Endothelial cell of umbilical vein (primary cell): Measurements from ENCODE around the gene LONP2. TPM values are rescaled to one million over a fixed set of nuclear protein-coding genes. Genes with fewer than 3 reads are reported as not detected.

Experiments used
- BruUV-seq: library from RNA; stranded (reverse); fragments of 400-500 nt; replicated peaks from 2 replicates; lab custom pipeline; 2021; lab: Mats Ljungman, UMichigan
- CTCF ChIA-PET: fragments of 300-600, 350-600 bp; sonication (Branson Sonifier 250); formaldehyde crosslinking; loops from one replicate; lab custom pipeline; 2021; ENCODE audit warnings: antibody characterized with exemption, inconsistent platforms; lab: Charles Lee
- POLR2A ChIA-PET: fragments of 300-600, 350-600 bp; sonication (Branson Sonifier 250); formaldehyde crosslinking; loops from one replicate; lab custom pipeline; 2021; ENCODE audit warnings: antibody characterized with exemption, inconsistent platforms; lab: Charles Lee
- DNase-seq: peaks from one replicate; pipeline ENCODE4 v3.0.0-alpha.2; 2011; ENCODE audit warnings: low read depth, low spot score
- FAIRE-seq: peaks from 2 replicates; lab custom pipeline; 2011; peaks lifted over from hg19 to GRCh38; lab: Jason Lieb, UNC
- H2AFZ ChIP-seq: 2 replicates; pipeline ENCODE4 v1.6.0; 2012; ENCODE audit warnings: low read depth, low read length, control low read depth, inconsistent platforms
- H3K27ac ChIP-seq: 2 replicates; pipeline ENCODE4 v1.5.1; 2011; ENCODE audit warnings: low read depth, mild to moderate bottlenecking, control low read depth, low read length, moderate library complexity; ENCODE audit not compliant: insufficient read depth
- H3K27me3 ChIP-seq, 2 experiments: 2 replicates each; pipeline versions ENCODE4 v1.6.0 to v1.6.1; 2011; ENCODE audit warnings: low read length in 2 of 2, mixed read lengths in 1 of 2; ENCODE audit not compliant: control insufficient read depth in 2 of 2, insufficient read depth in 2 of 2
- H3K36me3 ChIP-seq, 2 experiments: 2 replicates in 1 of 2; 3 replicates in 1 of 2; pipeline ENCODE4 v1.5.1; 2011; ENCODE audit warnings: low read length in 2 of 2, mild to moderate bottlenecking in 1 of 2, moderate library complexity in 1 of 2; ENCODE audit not compliant: control insufficient read depth in 2 of 2, insufficient read depth in 2 of 2; ENCODE audit errors: extremely low read depth in 1 of 2
- H3K4me1 ChIP-seq: 3 replicates; pipeline ENCODE4 v1.5.1; 2011; ENCODE audit warnings: mild to moderate bottlenecking, low read length; ENCODE audit not compliant: control insufficient read depth, insufficient read depth; ENCODE audit errors: extremely low read depth
- H3K4me2 ChIP-seq: 2 replicates; pipeline ENCODE4 v1.6.1; 2011; ENCODE audit warnings: low read length, control low read depth, mixed read lengths; ENCODE audit not compliant: insufficient read depth
- H3K4me3 ChIP-seq, 3 experiments: fragments of 200-600 bp in 1 of 3; sonication (generic), shearing (Covaris generic) in 1 of 3; replicated peaks in 1 of 3; 2 replicates each; pipeline ENCODE4 v1.5.1; 2011 to 2016; ENCODE audit warnings: control low read depth in 3 of 3, low read length in 3 of 3, mild to moderate bottlenecking in 2 of 3, inconsistent platforms in 1 of 3, low read depth in 1 of 3, moderate library complexity in 1 of 3; ENCODE audit not compliant: insufficient read depth in 1 of 3
- H3K79me2 ChIP-seq: 2 replicates; pipeline ENCODE4 v1.6.0; 2012; ENCODE audit warnings: low read length, inconsistent platforms; ENCODE audit not compliant: control insufficient read depth, insufficient read depth
- H3K9ac ChIP-seq: replicated peaks from 2 replicates; pipeline ENCODE3; 2011; ENCODE audit warnings: low read length, control low read depth; ENCODE audit not compliant: insufficient read depth; ENCODE audit errors: extremely low read depth
- H3K9me1 ChIP-seq: replicated peaks from 3 replicates; pipeline ENCODE4 v1.6.0; 2011; ENCODE audit warnings: mild to moderate bottlenecking, low read length; ENCODE audit not compliant: control insufficient read depth, insufficient read depth; ENCODE audit errors: extremely low read depth
- H3K9me3 ChIP-seq: replicated peaks from 2 replicates; pipeline ENCODE4 v1.5.1; 2012; ENCODE audit warnings: low read length, inconsistent platforms; ENCODE audit not compliant: control insufficient read depth, insufficient read depth
- H4K20me1 ChIP-seq: replicated peaks from 2 replicates; pipeline ENCODE3; 2011; ENCODE audit warnings: mild to moderate bottlenecking, low read length; ENCODE audit not compliant: control insufficient read depth, insufficient read depth; ENCODE audit errors: extremely low read depth
- EZH2 ChIP-seq: IDR thresholded peaks from 2 replicates; pipeline ENCODE4 v1.6.1; 2012; ENCODE audit warnings: borderline replicate concordance, low read depth, mild to moderate bottlenecking, moderate library complexity, low read length, inconsistent platforms; ENCODE audit not compliant: severe bottlenecking
- JUN ChIP-seq: IDR thresholded peaks from 2 replicates; pipeline ENCODE4 v1.6.1; 2011; ENCODE audit warnings: borderline replicate concordance, low read depth; ENCODE audit not compliant: insufficient read length, insufficient read depth
- POLR2A ChIP-seq: IDR thresholded peaks from 2 replicates; pipeline ENCODE4 v1.6.1; 2012; ENCODE audit warnings: low read depth, mild to moderate bottlenecking, control low read depth, low read length
- POLR2AphosphoS5 ChIP-seq: IDR thresholded peaks from 2 replicates; pipeline ENCODE4 v1.6.1; 2012; ENCODE audit warnings: low read depth, mild to moderate bottlenecking, control low read depth, low read length, moderate library complexity; ENCODE audit not compliant: insufficient read depth
- dilution Hi-C: fragments of 300-500 bp; cut with MboI; formaldehyde crosslinking; loops from one replicate; pipeline ENCODE4 v1.15.0; 2019; ENCODE audit warnings: low sequenced_read_pairs; ENCODE audit not compliant: extremely low pct_ligation_motif_present
- intact Hi-C: fragments of 100-400 bp; cut with micrococcal nuclease; formaldehyde crosslinking; loops from one replicate; pipeline ENCODE4 v1.10.0; 2022
- polyA plus RNA-seq, 4 experiments: library from polyadenylated mRNA; depleted of rRNA in 3 of 4; stranded (reverse) in 3 of 4; unstranded in 1 of 4; fragments of >200 nt; gene quantifications; 2 replicates each; pipeline versions ENCODE4 v1.2.1 to v1.2.3, GENCODE V29; 2011 to 2012; ENCODE audit warnings: missing spikeins in 1 of 4
- total RNA-seq: library from RNA; stranded (reverse); gene quantifications from 2 replicates; pipeline ENCODE4 v1.2.3, GENCODE V29; 2021
- TF ChIP-seq, protein P1 (sequence below), 2 donors: IDR thresholded peaks; 1 replicate in 1 of 2; 2 replicates in 1 of 2; pipeline ENCODE4 v1.5.1; 2011; ENCODE audit warnings: low read length in 2 of 2, mild to moderate bottlenecking in 2 of 2, moderate library complexity in 2 of 2, control low read depth in 1 of 2, inconsistent platforms in 1 of 2, low read depth in 1 of 2; ENCODE audit not compliant: insufficient read depth in 1 of 2; ENCODE audit errors: extremely low read depth in 1 of 2

The LONP2 gene
- total and polyA plus RNA-seq, 2 donors (not counting 3 experiments of a cell fraction or from before 2014, with no cell fraction given), result 13.5 to 38.4 TPM

DNA sequence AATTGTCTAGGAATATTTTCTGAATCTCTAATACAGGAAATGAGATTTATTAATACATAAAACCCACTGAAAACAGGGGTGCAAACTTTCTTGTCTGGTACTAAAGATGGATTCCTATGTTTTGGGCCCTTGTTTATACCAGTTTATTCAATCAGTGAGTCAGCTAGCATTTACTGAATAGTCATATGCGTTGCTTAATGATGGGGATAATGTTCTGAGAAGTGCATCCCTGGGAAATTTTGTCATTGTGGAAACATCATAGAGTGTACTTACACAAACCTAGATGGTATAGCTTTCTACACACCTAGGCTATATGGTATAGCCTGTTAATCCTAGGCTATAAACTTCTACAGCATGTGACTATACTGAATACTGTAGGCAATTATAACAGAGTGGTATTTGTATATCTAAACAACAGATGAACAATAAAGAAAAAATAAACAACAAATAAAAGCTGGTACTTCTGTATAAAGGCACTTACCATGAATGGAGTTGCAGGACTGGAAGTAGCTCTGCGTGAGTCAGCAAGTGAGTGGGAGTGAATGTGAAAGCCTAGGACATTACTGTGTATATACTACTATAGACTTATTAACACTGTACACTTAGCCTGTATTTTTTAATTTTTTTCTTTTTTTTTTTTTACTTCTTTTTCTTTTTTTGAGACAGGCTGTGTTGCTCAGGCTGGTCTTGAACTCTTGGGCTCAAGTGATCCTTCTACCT is 77.4 kb downstream of the LONP2 start:
- TF ChIP-seq EZH2, result no peak
- no peak for TF ChIP-seq POLR2AphosphoS5
- Histone ChIP-seq H3K27me3 (no peaks in the 10 kb centered on the region), H3K9me3 (no peaks in the 10 kb centered on the region), H3K4me1 (peaks cover 22% of the 10 kb centered on the region), H3K27ac (no peak overlapping the region), H3K4me2 (no peak overlapping the region), H2AFZ (no peak overlapping the region), H3K9ac (no peak overlapping the region), H4K20me1 (no peaks in the 10 kb centered on the region), H3K36me3 (peaks cover 1 to 2% of the 10 kb centered on the region in 2 experiments), H3K9me1 (no peaks in the 10 kb centered on the region), H3K79me2 (no peaks in the 10 kb centered on the region), H3K4me3 (no peak overlapping the region)
- POLR2A ChIA-PET, result no interaction called here
- FAIRE-seq (no peak), DNase-seq (no peak)
- CTCF ChIA-PET, result no interaction called here
- no TSS peak for BruUV-seq
- intact Hi-C loops (no loop called here), dilution Hi-C loops (no loop called here)

DNA sequence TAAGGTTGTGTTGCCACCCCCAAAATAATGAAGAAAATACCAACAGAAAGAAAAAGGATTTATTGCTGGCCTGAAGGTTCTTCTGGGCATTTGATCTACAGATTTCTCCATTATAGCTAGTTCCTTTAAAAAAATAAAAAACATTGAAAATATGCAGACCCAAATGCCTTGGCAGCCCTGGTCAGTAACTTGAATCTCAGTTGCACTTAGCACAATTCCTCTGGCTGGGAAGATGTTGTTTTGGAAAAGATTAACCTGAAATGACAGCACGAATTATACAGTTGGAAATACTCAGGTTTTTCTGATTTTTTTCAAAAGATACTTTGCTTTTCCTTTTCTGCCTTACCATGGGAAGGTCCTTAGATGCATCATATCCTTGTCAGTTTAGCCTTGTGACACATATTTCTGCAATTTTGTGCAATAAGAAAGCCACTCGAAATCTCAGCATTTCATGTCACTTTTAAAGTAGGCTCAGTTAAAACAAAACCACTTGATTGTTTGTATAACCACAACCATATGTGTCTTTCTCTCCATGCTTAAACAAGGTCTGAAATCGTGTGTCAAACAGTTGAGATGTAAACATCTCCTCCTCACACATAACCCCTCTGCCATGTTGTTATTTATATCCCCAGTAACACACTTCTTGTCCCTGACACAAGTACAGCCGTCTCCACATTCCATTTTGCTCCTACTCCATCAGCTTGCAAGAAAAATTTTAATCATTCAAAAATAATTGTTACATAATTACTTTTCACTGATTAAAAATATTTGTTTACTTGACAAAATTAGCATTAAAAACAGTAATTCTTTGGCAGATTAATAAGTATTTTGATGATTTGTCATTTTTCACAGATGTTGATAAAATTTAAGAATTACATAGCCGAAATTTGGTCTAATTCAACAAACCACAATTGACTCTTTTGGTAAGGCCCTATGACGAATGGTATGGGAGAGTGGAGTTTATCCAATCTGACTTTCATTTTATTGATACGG is 80.0 kb downstream of the LONP2 start:
- no peaks in the 10 kb centered on the region for H3K27me3 ChIP-seq
- DNase-seq (no peak), FAIRE-seq (no peak)
- no peak overlapping the region for H2AFZ ChIP-seq
- no peak overlapping the region for H3K9ac ChIP-seq
- H3K4me1 ChIP-seq, result peaks cover 2% of the 10 kb centered on the region
- CTCF ChIA-PET, result interaction anchor here (2.6 kb wide), 1 partner anchor 299 kb away, joined by 9 read pairs; no protein-coding TSS in a partner anchor
- dilution Hi-C loops, result no loop called here
- H3K9me3 ChIP-seq, result no peaks in the 10 kb centered on the region
- intact Hi-C loops, result no loop called here
- no TSS peak for BruUV-seq
- H3K4me2 ChIP-seq, result no peak overlapping the region
- TF ChIP-seq POLR2A (no peak), JUN (no peak)
- TF ChIP-seq, protein P1, sequence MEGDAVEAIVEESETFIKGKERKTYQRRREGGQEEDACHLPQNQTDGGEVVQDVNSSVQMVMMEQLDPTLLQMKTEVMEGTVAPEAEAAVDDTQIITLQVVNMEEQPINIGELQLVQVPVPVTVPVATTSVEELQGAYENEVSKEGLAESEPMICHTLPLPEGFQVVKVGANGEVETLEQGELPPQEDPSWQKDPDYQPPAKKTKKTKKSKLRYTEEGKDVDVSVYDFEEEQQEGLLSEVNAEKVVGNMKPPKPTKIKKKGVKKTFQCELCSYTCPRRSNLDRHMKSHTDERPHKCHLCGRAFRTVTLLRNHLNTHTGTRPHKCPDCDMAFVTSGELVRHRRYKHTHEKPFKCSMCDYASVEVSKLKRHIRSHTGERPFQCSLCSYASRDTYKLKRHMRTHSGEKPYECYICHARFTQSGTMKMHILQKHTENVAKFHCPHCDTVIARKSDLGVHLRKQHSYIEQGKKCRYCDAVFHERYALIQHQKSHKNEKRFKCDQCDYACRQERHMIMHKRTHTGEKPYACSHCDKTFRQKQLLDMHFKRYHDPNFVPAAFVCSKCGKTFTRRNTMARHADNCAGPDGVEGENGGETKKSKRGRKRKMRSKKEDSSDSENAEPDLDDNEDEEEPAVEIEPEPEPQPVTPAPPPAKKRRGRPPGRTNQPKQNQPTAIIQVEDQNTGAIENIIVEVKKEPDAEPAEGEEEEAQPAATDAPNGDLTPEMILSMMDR (IDR thresholded peaks at IDR 0.05; ENCODE audit: extremely low read depth in 1 of 2, insufficient read depth in 1 of 2, low read depth in 1 of 2, low read length in 2 of 2), result no peak
- no peaks in the 10 kb centered on the region for H4K20me1 ChIP-seq
- no peaks in the 10 kb centered on the region for H3K9me1 ChIP-seq
- no peak overlapping the region for H3K4me3 ChIP-seq
- POLR2A ChIA-PET, result no interaction called here
- H3K36me3 ChIP-seq, result peaks cover 1 to 2% of the 10 kb centered on the region in 2 experiments
- H3K79me2 ChIP-seq, result no peaks in the 10 kb centered on the region
- no peak overlapping the region for H3K27ac ChIP-seq
